CD1c-positive myeloid dendritic cell (primary cell): ENCODE measurements around the gene TTBK2.
"Not testable (repeated sequence)": the region's sequence is repeated elsewhere in the genome, so short reads cannot be mapped to it uniquely, and the experiment has no call there.

ENCODE experiments used
- DNase-seq: peaks from one replicate; pipeline ENCODE4 v3.0.0-alpha.2; 2016; ENCODE audit errors: extremely low spot score

The TTBK2 gene

DNA sequence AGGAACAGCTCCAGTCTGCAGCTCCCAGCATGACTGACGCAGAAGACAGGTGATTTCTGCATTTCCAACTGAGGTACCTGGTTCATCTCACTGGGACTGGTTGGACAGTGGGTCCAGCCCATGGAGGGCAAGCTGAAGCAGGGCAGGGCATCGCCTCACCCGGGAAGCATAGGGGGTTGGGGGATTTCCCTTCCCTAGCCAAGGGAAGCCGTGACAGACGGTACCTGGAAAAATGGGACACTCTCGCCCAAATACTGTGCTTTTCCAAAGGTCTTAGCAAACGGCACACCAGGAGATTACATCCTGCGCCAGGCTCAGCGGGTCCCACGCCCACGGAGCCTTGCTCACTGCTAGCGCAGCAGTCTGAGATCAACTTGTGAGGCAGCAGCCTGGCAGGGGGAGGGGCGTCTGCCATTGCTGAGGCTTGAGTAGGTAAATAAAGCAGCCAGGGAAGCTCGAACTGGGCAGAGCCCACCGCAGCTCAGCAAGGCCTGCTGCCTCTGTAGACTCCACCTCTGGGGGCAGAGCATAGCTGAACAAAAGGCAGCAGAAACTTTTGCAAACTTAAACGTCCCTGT lies 156.3 kb downstream of the TTBK2 start:
- not testable (repeated sequence) for DNase-seq

- not testable (repeated sequence) for DNase-seq
Measured at GRCh38 chr15:42761813-42762212, 158.8 kb downstream of the TTBK2 start.

DNA sequence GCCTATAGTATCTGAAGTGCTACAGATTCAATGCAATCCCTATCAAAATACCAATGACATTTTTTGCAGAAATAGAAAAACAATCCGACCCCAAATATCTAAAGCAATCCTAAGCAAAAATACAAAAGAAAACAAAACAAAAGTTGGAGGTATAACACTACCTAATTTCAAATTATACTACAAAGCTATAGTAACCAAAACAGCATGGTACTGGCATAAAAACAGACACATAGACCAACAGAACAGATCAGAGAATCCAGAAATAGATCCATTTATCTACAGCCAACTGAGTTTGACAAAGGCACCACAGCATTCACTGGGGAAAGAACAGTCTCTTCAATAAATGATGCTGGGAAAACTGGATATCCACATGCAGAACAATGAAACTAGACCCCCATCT lies 159.8 kb downstream of the TTBK2 start:
- DNase-seq: no peak

GRCh38 chr15:42759093-42759492 lies 161.5 kb downstream of the TTBK2 start:
- no peak for DNase-seq

DNA sequence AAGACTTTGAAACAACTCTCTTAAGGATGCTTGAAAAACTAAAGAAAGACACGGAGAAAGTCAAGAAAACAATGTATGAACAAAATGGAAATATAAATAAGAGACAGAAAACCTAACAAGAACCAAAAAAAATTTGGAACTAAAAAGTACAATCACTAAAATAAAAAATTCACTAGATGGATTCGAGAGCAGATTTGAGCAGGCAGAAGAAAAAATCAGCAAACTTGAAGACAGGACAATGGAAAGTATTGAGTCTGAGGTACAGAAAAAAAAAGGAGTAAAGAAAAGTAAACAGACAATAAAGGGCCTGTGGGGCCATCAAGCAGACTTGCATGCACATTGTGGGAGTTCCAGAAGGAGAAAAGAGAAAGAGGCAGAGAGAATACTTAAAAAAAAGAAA lies 170.3 kb downstream of the TTBK2 start:
- no peak for DNase-seq

DNA sequence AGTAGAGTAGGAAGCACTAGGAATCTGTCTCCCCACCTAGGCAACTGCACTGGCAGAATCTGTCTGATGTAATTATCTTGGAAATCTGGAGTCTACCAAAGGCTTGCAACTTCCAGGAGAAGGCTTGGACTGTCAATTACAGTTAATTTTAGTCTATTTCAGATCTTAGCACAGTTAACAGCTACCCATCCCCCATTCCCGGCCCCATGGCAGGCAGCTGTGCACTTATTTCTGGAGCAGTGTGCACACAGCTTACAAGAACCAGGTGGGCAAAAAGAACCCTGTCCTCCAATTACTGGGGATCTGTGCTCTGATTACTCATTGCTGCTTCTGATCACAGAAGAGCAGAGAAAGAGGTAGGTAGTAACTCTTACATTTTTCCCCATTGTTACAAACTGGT lies 171.3 kb downstream of the TTBK2 start:
- no peak for DNase-seq

GRCh38 chr15:42744195-42744594 lies 176.4 kb downstream of the TTBK2 start:
- DNase-seq: no peak

DNA sequence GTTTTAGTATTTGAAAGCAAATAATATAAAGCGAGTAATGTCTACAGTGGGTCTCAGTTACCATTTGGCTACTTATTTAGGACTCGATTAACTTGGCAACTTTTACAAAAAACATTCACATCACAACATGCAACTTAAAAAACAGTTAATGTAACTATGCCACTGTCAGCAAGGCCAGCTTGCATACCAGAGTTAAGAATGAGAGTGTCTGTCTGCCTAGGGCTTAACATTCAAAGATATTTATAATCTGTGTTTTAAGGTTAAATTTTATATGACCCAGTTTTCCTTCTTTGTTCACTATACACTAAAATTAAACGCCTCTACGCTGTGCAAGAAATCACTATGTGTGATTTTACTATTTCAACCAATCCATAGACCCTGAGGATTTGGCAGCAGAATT lies 178.4 kb downstream of the TTBK2 start:
- DNase-seq: no peak

DNA sequence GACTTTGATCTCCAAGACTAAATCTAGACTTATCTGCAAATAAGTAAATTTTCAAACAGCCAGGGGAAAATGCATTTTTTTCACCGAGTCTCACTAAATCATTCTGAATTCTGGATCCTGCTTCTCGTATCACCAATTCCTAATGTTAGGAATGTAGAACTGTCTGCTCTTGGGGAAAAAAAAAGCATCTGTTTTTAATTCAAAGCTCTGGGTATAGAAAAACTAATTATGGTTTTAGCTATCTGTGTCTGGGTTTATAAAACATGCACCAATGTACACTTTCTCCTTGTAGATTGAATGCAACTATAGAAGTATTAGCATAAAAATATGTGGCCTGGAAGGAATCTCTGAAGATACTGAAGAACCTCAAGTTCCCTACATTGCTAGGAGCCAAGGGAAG lies 178.9 kb downstream of the TTBK2 start:
- DNase-seq: no peak

- no peak for DNase-seq
Measured at GRCh38 chr15:42737529-42738328, 182.8 kb downstream of the TTBK2 start.

DNA sequence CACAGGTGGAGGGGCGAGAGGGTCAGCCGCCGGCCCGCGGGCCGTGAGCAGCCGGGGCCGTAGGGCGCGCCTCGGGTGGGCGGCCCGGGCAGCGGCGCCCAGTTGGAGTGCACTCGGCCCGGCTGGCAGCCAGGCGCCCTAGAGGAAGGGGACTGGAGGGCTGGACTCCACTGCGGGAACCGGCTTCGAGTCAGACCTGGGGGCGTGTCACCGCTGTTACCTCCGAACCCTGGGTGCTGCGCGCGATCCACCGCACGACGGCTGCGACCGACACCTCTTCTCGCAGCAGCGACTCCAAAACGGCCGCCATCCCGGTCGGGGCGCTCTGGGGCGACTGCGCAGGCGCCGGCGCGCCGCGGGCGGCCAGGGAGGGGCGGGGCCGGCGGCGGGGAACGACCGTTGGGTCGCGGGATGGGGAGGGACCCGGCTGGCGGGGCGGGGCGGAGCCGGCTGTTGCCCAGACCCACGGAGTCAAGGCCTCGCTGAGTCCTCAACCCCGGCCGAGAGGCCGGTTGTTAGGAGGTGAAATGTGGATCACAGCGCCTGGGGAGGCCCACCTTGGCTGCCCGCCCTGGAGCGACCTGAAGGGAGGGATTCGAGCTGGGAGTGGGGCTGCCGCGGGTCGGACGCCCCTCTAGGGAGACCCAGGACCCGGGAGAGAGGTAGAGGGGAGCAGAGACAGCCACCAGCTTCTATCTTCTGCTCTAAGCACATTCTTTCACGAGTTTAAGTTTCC lies 183.6 kb downstream of the TTBK2 start, which contains the start of gene CDAN1:
TSS of gene CDAN1 (minus strand) at position 336 of the 736 bp plus-strand sequence. CDS start at position 310, 26 bp downstream.
- DNase-seq: peak; percentile 94

- peak; percentile 16 for DNase-seq
Measured at GRCh38 chr15:42736178-42736792, 184.3 kb downstream of the TTBK2 start.

GRCh38 chr15:42735382-42736165 lies 185.0 kb downstream of the TTBK2 start:
- no peak for DNase-seq

- no peak for DNase-seq
Measured at GRCh38 chr15:42734076-42734672, 186.4 kb downstream of the TTBK2 start.

DNA sequence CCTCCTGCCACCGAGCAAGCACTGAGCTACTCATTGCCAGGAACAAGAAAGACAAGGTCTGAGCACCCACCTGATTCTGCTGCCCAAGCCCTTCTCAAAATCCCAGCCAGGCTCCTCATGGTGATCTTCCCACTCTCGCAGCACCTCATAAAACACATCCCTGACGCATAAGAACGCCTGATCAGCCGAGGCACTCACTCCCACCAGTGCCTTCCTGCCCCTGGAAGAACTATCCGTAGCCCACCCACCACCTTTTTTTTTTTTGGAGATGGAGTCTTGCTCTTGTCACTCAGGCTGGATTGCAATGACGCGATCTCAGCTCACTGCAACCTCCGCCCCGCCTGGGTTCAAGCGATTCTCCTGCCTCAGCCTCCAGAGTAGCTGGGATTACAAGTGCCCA lies 187.6 kb downstream of the TTBK2 start:
- no peak for DNase-seq

DNA sequence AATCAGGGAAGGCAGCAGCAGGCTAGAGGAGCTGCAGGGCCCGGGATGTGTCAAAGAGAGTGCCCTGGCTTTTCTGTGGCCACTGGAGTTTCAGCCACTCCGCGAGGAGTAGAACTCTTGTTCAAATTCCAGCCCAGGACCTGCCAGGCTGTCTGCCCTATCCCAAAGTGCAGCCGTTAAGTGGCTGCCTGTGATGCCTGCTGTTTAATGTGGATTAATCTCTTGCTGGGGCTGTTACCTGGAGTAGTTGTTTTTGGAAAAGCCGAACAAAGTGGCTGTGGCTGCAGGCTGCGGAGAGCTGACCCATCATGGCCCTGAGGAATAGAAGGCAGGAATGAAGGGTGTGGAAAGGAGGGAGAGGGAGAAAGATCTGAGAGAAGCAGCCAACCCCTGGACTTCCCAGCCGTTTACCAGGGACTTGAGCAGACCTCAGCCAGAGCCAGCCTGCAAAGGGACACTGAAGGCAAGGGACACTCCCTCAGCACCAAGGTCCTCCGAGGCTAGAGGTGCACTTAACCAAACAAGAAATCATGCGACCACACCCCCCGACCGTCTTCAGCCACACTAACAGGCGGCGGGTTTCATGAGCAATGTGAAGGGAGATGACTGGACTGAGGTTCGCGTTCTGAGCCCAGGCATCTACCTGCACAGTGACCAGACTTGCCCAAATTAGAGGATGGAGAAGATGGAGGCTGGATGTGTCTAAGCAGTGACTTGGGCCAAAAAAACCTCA lies 188.3 kb downstream of the TTBK2 start:
- no peak for DNase-seq

DNA sequence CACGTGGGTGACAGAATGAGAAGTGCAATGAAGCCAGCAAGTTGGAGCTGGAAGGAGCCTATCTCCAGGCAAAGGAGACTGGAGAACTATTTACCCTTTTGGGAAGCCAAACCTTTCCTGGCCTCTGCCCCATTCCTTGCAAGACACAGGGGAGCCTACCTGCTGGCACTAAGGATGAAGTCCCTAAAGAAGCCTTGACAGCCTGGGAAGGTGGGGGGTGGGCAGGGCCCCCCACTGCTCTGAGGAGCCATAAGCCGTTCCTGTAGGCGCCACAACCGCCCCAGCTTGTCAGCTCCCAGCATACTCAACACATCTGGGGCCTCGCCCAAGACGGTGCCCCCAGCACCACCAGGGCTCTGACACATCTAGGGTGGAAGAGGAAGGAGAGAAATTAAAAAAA lies 189.1 kb downstream of the TTBK2 start:
- DNase-seq: no peak

- DNase-seq: no peak
Measured at GRCh38 chr15:42730536-42730935, 190.0 kb downstream of the TTBK2 start.

DNA sequence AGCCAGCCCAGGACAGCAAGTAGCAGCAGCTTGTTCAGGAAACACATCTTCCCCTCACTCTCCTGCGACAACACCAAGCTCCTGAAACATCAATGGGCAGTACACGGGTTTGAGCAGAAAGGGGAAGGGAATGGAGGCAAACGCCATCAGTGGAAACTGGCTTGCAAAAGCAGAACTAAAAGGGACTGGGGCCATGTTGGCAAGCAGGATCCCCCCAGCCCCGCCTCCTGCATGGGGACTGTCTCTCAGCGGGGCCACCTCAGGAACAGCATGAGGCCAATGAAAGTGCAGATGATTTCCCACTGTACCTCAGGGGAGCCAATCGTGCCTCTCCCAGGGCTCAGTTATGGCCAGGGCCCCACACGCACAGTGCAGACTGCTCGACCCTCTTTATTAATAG lies 190.4 kb downstream of the TTBK2 start:
- no peak for DNase-seq

GRCh38 chr15:42729409-42729808 lies 191.2 kb downstream of the TTBK2 start:
- DNase-seq: no peak
